Right ventricle myocardium superior (tissue), 1 donor: ENCODE measurements around the gene DLEC1. TPM values are rescaled to one million over a fixed set of nuclear protein-coding genes. Genes with fewer than 3 reads are reported as not detected.

Experiments
- total RNA-seq: library from RNA; stranded (reverse); fragmentation: NEBNext Ultra II Directional; extraction: Animal tissue kit (Norgen Biotek cat#: 25700); gene quantifications from one replicate; pipeline ENCODE4 v1.2.1, GENCODE V29; 2021
- donor health status: DM: no; HTN: yes; CAD: no; lungs with severe emphysema.

The DLEC1 gene
- total RNA-seq, 1 donor from 2014 or later, result 0.16 TPM

Other genes with a start within 250 kb of the DLEC1 start
- 46.0 TPM for gene CTDSPL, start 177.3 kb upstream of the DLEC1 start, total RNA-seq
- 4.0 TPM for gene VILL, start 48.4 kb upstream of the DLEC1 start, total RNA-seq
- 8.5 TPM for gene PLCD1, start 9.6 kb upstream of the DLEC1 start, total RNA-seq
- gene ACAA1, start 97.9 kb downstream of the DLEC1 start, total RNA-seq, result 111 TPM
- 7.3 TPM for gene MYD88, start 99.5 kb downstream of the DLEC1 start, total RNA-seq
- 24.0 TPM for gene OXSR1, start 126.3 kb downstream of the DLEC1 start, total RNA-seq
- not detected for gene SLC22A13, start 226.6 kb downstream of the DLEC1 start, total RNA-seq
- gene SLC22A14, start 243.1 kb downstream of the DLEC1 start, total RNA-seq, result not detected